HG03025 (cell line): ENCODE measurements around the gene GPBAR1.
"Not testable (repeated sequence)": the region's sequence is repeated elsewhere in the genome, so short reads cannot be mapped to it uniquely, and the experiment has no call there.

Source experiments
- ATAC-seq: cut with Tn5 transposase; IDR thresholded peaks from one replicate; pipeline ENCODE4 v1.9.1; 2021; ENCODE audit warnings: mild to moderate bottlenecking, moderate library complexity; ENCODE audit not compliant: unreplicated experiment, low FRiP score

Gene GPBAR1

GRCh38 chr2:218265626-218266025, 4.8 kb downstream of the GPBAR1 start:
- ATAC-seq = no peak

DNA sequence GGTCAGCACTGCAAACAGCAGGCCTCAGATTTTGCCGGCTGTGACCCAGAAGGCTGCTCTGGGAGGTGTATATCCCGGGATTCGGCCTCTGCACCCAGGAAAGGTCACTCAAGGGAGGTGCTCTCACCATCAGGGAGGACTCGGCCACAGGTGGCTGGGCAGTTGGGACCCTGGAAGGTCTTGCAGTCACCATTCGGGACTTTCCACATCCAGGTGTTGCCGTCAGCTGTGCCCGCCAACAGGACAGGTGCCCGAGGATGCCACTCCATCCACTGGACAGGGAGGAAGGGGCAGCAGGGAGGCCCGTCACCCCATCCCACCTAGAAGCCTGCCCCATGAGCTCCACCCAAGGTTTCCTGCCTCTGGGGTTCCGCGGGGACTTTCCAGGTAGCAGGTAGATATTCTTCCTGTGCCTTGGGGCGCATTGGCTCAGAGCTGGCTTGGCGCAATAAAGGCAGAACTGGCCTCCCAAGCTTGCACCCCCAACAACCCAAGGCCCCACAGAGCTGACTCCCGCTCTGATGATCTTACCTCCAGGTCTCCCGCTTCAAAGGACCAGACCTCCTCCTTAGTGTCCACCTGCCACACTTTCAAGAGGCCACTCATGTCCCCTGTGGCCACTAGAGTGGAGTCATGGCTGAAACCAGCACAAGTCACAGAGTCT, 5.6 kb downstream of the GPBAR1 start:
- no peak for ATAC-seq

GRCh38 chr2:218267259-218267658, 6.4 kb downstream of the GPBAR1 start:
- no peak for ATAC-seq

GRCh38 chr2:218269900-218270720, 9.3 kb downstream of the GPBAR1 start, which contains the start of the genes AAMP and PNKD:
Gene AAMP, minus strand, starts transcription at chr2:218270137. Its CDS starts 51 bp downstream, at chr2:218270086.
Gene PNKD, plus strand, starts transcription at chr2:218270519. Its CDS starts 17 bp downstream, at chr2:218270536.
- peak; percentile 83 for ATAC-seq

- peak; percentile 1 for ATAC-seq
These were observed 10.1 kb downstream of the GPBAR1 start for GRCh38 chr2:218270721-218271486.

DNA sequence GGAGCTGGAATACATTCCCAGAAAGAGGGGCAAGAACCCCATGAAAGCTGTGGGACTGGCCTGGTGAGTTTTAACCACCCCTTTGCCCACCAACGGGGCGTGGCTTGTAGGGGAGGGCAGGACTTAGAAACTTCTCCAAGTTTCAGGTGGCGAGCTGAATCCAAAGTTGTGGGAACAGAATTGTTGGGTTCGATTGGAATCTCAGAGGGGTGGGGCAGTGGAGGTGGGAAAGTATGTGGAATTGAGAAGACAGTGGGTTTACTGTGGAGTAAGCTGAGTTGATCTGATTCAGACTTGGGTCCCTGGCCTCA, 10.6 kb downstream of the GPBAR1 start:
- no peak for ATAC-seq

- no peak for ATAC-seq
These were observed 11.2 kb downstream of the GPBAR1 start for GRCh38 chr2:218271865-218272530.

- ATAC-seq = no peak
These were observed 11.9 kb downstream of the GPBAR1 start for GRCh38 chr2:218272531-218273212.

GRCh38 chr2:218273214-218273907, 12.5 kb downstream of the GPBAR1 start:
- ATAC-seq = not testable (repeated sequence)

- no peak for ATAC-seq
These were observed 13.1 kb downstream of the GPBAR1 start for GRCh38 chr2:218273908-218274249.

DNA sequence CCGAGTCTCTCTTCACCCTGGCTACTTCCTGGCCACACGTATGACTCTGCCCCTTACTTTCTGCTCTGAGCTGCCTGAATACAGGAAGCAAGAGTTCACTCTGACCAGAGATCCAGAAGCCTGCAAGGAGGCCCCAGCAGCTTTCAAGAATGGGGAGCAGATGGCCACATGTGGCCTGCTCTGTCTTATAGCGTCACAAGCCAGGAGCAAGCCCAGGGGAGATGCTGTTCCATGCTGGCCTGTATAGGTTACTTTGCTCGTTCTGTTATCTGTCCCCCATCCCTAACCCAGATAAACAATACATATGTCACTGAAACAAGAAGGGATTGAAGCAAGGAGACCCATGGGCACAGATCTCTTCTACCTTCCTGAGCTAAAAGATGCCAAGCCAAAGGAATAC, 13.8 kb downstream of the GPBAR1 start:
- no peak for ATAC-seq

GRCh38 chr2:218275371-218276072, 14.7 kb downstream of the GPBAR1 start:
- ATAC-seq = no peak

DNA sequence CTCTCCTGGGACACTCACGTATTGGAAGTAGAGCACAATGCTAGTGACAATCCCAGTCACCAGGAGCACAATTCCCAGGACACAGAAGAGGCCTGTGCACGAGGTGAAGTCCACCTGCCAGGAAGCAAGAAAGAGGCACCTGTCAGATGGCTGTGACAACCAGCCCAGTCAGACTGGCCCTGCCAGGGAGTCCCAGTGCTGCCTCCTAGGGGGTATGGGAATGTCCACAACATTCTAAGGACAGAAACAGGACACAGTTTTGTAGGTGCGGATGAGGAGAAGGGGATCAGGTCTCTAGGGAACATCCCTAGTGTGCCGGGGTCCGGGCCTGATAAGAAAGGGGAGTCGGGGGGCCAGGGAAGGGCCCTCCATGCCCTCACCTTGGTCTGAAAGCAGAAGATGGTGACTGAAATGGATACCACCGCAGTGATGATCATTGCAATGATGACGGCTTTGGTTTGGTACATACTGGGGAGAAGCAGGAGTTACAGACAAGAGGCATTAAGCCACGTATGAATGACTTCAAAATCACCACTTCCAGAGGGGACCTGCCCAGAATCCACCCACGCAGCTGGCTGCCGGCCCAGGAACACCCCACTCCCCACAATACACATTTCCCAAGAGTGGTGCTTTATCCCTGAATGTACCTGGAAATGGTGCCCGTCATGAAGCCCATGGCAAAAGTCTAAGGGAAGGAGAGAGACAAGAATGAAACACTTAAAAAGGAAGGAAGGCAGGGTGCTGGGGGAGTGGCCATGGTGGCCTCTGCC, 16.4 kb downstream of the GPBAR1 start:
- ATAC-seq = no peak

DNA sequence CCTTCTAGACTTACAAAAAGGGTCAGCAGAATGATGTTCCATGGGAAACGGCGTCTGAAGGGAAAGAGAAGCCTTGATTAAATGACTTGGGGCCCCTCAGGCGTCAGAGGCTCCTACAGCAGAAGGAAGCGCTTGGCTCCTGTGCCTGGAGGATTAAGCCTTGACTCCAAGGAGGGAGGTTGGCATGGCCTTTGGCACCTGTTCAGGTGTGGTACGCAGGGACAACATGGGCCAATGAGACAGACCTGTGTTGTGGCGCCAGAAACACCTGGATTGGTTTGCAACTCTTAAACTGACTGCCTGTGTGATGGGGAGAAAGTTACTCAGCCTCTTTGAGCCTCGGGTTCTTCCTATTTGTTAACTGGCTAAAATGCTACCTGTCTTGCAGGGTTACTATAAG, 17.1 kb downstream of the GPBAR1 start:
- no peak for ATAC-seq

DNA sequence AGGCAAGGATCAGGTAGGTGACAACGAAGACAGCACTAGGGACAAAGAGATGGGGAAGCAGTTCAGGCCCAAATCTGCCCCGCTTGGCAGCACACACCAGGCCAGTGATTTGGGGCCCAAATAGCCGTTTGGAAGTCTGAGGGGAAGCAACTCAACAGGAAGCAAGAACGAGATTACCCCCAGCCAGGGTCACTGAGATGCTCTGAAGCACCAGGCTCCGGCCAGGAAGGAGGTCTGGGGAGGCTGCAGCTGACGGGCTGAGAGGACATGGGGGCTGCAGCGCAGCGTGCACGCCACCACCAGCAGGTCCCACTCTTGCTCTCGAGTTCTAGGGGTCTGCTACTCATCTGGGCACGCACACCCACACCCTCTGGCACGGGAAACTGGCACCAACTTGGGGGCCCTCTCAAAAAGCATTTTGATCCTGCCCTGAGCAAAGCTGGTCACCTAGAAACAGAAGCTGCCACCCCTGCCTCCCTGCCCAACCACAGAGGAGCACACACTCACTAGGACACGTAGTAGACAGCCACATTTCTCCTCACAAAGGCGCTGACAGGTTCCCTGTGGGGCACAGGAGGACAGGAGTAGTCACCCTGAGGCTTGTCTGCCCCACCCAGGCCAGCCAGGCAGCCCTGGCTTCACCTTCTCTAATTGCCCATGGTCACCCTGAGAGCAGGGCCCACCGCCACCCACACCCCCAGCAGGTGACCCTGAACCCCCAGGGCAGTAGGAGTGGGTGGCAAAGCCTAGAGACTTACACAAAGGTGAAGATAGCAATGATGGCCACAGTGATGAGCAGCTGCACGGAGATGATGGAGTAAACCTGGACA, 17.9 kb downstream of the GPBAR1 start:
- ATAC-seq = no peak

DNA sequence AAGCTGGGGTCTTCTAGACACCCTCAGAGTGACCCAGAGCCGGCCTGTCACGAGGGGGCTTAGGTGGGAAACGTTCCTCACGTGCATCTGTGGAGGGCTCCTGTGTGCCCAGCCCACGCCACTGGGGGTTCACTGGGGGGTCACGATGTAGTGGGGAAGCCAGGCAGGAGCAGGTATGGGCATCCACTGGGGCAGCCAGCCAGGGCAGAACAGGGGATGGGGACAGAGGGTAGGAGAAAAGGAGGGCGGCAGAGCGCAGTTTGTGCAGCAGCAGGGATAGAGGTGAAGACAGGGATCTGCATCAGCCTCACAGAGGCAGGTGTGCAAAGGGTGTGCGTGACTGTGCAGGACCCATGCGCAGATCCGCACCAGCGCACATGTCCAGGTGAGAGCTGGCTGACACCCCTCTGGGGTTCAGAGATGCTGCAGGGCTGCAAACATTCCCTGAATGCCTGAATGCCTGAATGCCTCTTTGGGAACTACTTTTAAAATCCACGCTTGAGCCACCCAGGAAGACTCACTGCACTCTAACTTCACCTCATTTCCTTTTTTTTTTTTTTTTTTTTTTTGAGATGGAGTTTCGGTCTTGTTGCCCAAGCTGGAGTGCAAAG, 19.6 kb downstream of the GPBAR1 start:
- ATAC-seq = no peak

DNA sequence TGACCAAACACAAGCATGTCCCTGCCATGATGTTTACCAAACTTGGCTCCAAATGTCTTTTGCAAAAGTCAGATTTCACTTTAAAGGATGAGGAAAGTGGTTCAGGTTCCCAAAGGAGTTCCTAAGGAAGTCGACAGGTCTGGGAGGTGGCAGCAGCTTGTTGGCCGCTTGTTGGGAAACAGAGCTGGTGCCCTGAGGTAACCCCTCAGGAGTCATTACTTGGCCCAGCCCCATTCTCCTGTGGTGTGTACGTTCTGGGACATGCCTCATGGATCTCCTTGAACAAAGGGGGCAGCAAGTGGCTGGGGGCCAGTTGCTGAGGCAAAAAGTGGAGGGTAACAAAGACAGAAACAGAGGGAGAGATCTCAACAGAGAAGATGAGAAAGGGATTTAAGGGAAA, 20.6 kb downstream of the GPBAR1 start:
- no peak for ATAC-seq
